B cell (primary cell): ENCODE results near the gene ATAD5. TPM values are rescaled to one million over a fixed set of nuclear protein-coding genes. Genes with fewer than 3 reads are reported as not detected.

Source experiments
- ATAC-seq: fragments of 200-7000 bp; cut with Tn5 transposase; one replicate; pipeline ENCODE4 v1.10.0; 2021; ENCODE audit warnings: low read depth, mild to moderate bottlenecking, moderate number of reproducible peaks, moderate library complexity
- CTCF ChIA-PET: fragments of 350-600 bp; sonication (Branson Sonifier 250); formaldehyde crosslinking; loops from one replicate; lab custom pipeline; 2021; ENCODE audit warnings: antibody characterized with exemption, inconsistent platforms; lab: Charles Lee
- POLR2A ChIA-PET: fragments of 350-600 bp; sonication (Branson Sonifier 250); formaldehyde crosslinking; loops from one replicate; lab custom pipeline; 2021; ENCODE audit warnings: antibody characterized with exemption; lab: Charles Lee
- DNase-seq: peaks from one replicate; pipeline ENCODE4 v3.0.0; 2013
- H2AFZ ChIP-seq: 2 replicates; pipeline ENCODE4 v1.6.1; 2012; ENCODE audit warnings: mild to moderate bottlenecking, low read depth, low read length; ENCODE audit not compliant: insufficient read depth, poor library complexity, severe bottlenecking
- H3K27ac ChIP-seq, 2 donors: 1 replicate in 1 of 2; 2 replicates in 1 of 2; pipeline ENCODE4 v1.5.1; 2012 to 2013; ENCODE audit warnings: low read length in 2 of 2, mild to moderate bottlenecking in 2 of 2, moderate library complexity in 1 of 2
- H3K27me3 ChIP-seq, 4 experiments: fragments of 200-600 bp in 1 of 4; sonication (generic) in 1 of 4; replicated peaks in 1 of 4; 1 replicate in 2 of 4; 2 replicates in 2 of 4; pipeline versions ENCODE4 v1.6.1 to v1.7.0; 2013 to 2016; ENCODE audit warnings: low read length in 3 of 4, mild to moderate bottlenecking in 2 of 4, mixed read lengths in 1 of 4, moderate library complexity in 1 of 4; ENCODE audit not compliant: insufficient read depth in 4 of 4, control insufficient read depth in 3 of 4; ENCODE audit errors: control extremely low read depth in 1 of 4
- H3K36me3 ChIP-seq, 2 experiments: replicated peaks in 1 of 2; 1 replicate in 1 of 2; 2 replicates in 1 of 2; pipeline versions ENCODE4 v1.6.1 to v1.7.1; 2013; ENCODE audit warnings: low read length in 1 of 2; ENCODE audit not compliant: insufficient read depth in 2 of 2, control insufficient read depth in 1 of 2; ENCODE audit errors: control extremely low read depth in 1 of 2, extremely low read depth in 1 of 2
- H3K4me1 ChIP-seq, 2 donors: fragments of 200-600 bp in 1 of 2; sonication (generic) in 1 of 2; 1 replicate in 1 of 2; 2 replicates in 1 of 2; pipeline versions ENCODE4 v1.5.1 to v1.6.1; 2013 to 2017; ENCODE audit warnings: low read length in 2 of 2; ENCODE audit not compliant: control insufficient read depth in 2 of 2, insufficient read depth in 2 of 2
- H3K4me2 ChIP-seq: replicated peaks from 2 replicates; pipeline ENCODE3; 2012; ENCODE audit warnings: mild to moderate bottlenecking, low read depth, low read length; ENCODE audit not compliant: poor library complexity, severe bottlenecking
- H3K4me3 ChIP-seq, 5 experiments: fragments of 200-600 bp in 1 of 5; sonication (generic) in 1 of 5; 1 replicate in 3 of 5; 2 replicates in 2 of 5; pipeline versions ENCODE4 v1.5.1 to v1.7.0; 2011 to 2016; ENCODE audit warnings: low read length in 4 of 5, mild to moderate bottlenecking in 4 of 5, low read depth in 2 of 5, control low read depth in 1 of 5, moderate library complexity in 1 of 5; ENCODE audit not compliant: insufficient read depth in 1 of 5; ENCODE audit errors: control extremely low read depth in 1 of 5, extremely low read depth in 1 of 5
- H3K79me2 ChIP-seq: fragments of 200-600 bp; sonication (generic); one replicate; pipeline ENCODE4 v1.6.0; 2016; ENCODE audit warnings: low read length; ENCODE audit not compliant: control insufficient read depth, insufficient read depth
- H3K9ac ChIP-seq: fragments of 200-600 bp; sonication (generic); 2 replicates; pipeline ENCODE4 v1.6.1; 2017; ENCODE audit warnings: mild to moderate bottlenecking, low read length, moderate library complexity
- H3K9me3 ChIP-seq, 3 donors: one replicate each; pipeline versions ENCODE4 v1.6.1 to v1.7.1; 2013; ENCODE audit warnings: low read length in 2 of 3; ENCODE audit not compliant: control insufficient read depth in 2 of 3, insufficient read depth in 1 of 3; ENCODE audit errors: control extremely low read depth in 1 of 3
- H4K20me1 ChIP-seq: 2 replicates; pipeline ENCODE4 v1.6.0; 2012; ENCODE audit warnings: mild to moderate bottlenecking, low read length; ENCODE audit not compliant: insufficient read depth, control insufficient read depth, poor library complexity, severe bottlenecking
- H3K27ac Mint-ChIP-seq: one replicate; pipeline ENCODE4 v1.8.0; 2021; ENCODE audit warnings: mixed read lengths
- H3K27me3 Mint-ChIP-seq: one replicate; pipeline ENCODE4 v1.8.0; 2021; ENCODE audit warnings: mixed read lengths
- H3K4me1 Mint-ChIP-seq: one replicate; pipeline ENCODE4 v1.8.0; 2021; ENCODE audit warnings: mixed read lengths
- H3K4me3 Mint-ChIP-seq: one replicate; pipeline ENCODE4 v1.8.0; 2021; ENCODE audit warnings: mixed read lengths
- H3K9me3 Mint-ChIP-seq: one replicate; pipeline ENCODE4 v1.8.0; 2022; ENCODE audit warnings: mixed read lengths; ENCODE audit not compliant: insufficient read depth
- CTCF ChIP-seq: fragments of 200-600 bp; IDR thresholded peaks from one replicate; pipeline ENCODE4 v1.8.0; 2022; ENCODE audit warnings: antibody characterized with exemption, mild to moderate bottlenecking
- EZH2 ChIP-seq: IDR thresholded peaks from 2 replicates; pipeline ENCODE4 v1.6.1; 2012; ENCODE audit warnings: borderline replicate concordance, low read depth, mild to moderate bottlenecking, moderate library complexity, low read length; ENCODE audit not compliant: insufficient read depth, poor library complexity, severe bottlenecking
- WGBS: methylation state at CpG from one replicate; pipeline ENCODE4 v1.1.5; 2013; ENCODE audit warnings: missing lambda C conversion rate; ENCODE audit not compliant: insufficient coverage; 5-methylcytosine and 5-hydroxymethylcytosine counted together
- intact Hi-C: fragments of 100-400 bp; cut with micrococcal nuclease; formaldehyde crosslinking; loops from one replicate; pipeline ENCODE4 v1.10.0; 2022
- polyA plus RNA-seq: library from polyadenylated mRNA; depleted of rRNA; stranded (reverse); fragments of >200 nt; gene quantifications from 2 replicates; pipeline ENCODE4 v1.2.3, GENCODE V29; 2012
- total RNA-seq, 2 donors: library from RNA; stranded (reverse); fragments of 120-200 nt in 1 of 2; gene quantifications; 1 replicate in 1 of 2; 2 replicates in 1 of 2; pipeline versions ENCODE4 v1.2.3 to v1.2.4, GENCODE V29; 2013 to 2022

Gene ATAD5
- total and polyA plus RNA-seq, 2 donors (not counting 1 experiment from before 2014, with no cell fraction given), result 1.2 to 7.3 TPM

GRCh38 chr17:30869005-30869404 lies 37.2 kb downstream of the ATAD5 start:
- Mint-ChIP-seq H3K27me3 (no peaks in the 10 kb centered on the region), H3K9me3 (no peaks in the 10 kb centered on the region), H3K4me1 (no peaks in the 10 kb centered on the region), H3K27ac (no peak overlapping the region), H3K4me3 (no peak overlapping the region)
- Histone ChIP-seq H3K4me3 (no peak overlapping the region), H4K20me1 (no peaks in the 10 kb centered on the region), H3K27me3 (no peaks in the 10 kb centered on the region), H2AFZ (no peak overlapping the region), H3K36me3 (peaks cover 2 to 6% of the 10 kb centered on the region in 2 experiments), H3K4me1 (no peaks in the 10 kb centered on the region), H3K79me2 (no peaks in the 10 kb centered on the region), H3K9me3 (no peaks in the 10 kb centered on the region), H3K9ac (no peak overlapping the region), H3K27ac (no peak overlapping the region), H3K4me2 (no peak overlapping the region)
- WGBS, result 100% methylated on average over 4 of the region's 6 CpGs
- no peak for TF ChIP-seq CTCF
- TF ChIP-seq EZH2, result no peak
- ChIA-PET CTCF (no interaction called here), POLR2A (no interaction called here)
- no peak for DNase-seq
- intact Hi-C loops, result no loop called here
- no peak for ATAC-seq

GRCh38 chr17:30886187-30886586 lies 54.4 kb downstream of the ATAD5 start:
- no peaks in the 10 kb centered on the region for H3K27me3 Mint-ChIP-seq
- TF ChIP-seq CTCF (no peak), EZH2 (no peak)
- ChIA-PET CTCF (interaction anchor here (1.0 kb wide), 1 partner anchor 10 kb away, joined by 3 read pairs; no protein-coding TSS in a partner anchor), POLR2A (no interaction called here)
- no peaks in the 10 kb centered on the region for H3K79me2 ChIP-seq
- intact Hi-C loops, result no loop called here
- H3K27ac Mint-ChIP-seq, result no peak overlapping the region
- H2AFZ ChIP-seq, result no peak overlapping the region
- H3K9ac ChIP-seq, result no peak overlapping the region
- no peaks in the 10 kb centered on the region for H3K4me1 ChIP-seq
- DNase-seq (no peak), ATAC-seq (no peak)
- no peaks in the 10 kb centered on the region for H3K9me3 Mint-ChIP-seq
- H3K9me3 ChIP-seq, result no peaks in the 10 kb centered on the region
- H3K4me3 Mint-ChIP-seq, result no peak overlapping the region
- H3K4me2 ChIP-seq, result no peak overlapping the region
- H3K27me3 ChIP-seq, result no peaks in the 10 kb centered on the region
- H4K20me1 ChIP-seq, result no peaks in the 10 kb centered on the region
- H3K4me3 ChIP-seq, result no peak overlapping the region
- no peaks in the 10 kb centered on the region for H3K4me1 Mint-ChIP-seq
- 93% methylated on average over 2 of the region's 5 CpGs for WGBS
- no peak overlapping the region for H3K27ac ChIP-seq
- no peaks in the 10 kb centered on the region for H3K36me3 ChIP-seq
